IMR-90 (cell line): ENCODE results near the gene HCFC1.

ENCODE experiments used
- BHLHE40 ChIP-seq: fragments of 150-350 bp; IDR thresholded peaks from 2 replicates; pipeline ENCODE4 v1.6.1; 2016; ENCODE audit warnings: mild to moderate bottlenecking, low read depth, low read length
- FOS ChIP-seq: fragments of 150-350 bp; IDR thresholded peaks from 2 replicates; pipeline ENCODE4 v1.6.1; 2016; ENCODE audit warnings: low read depth, low read length
- MXI1 ChIP-seq: IDR thresholded peaks from 2 replicates; pipeline ENCODE4 v1.6.1; 2012; ENCODE audit warnings: low read depth, mild to moderate bottlenecking, low read length, moderate library complexity, borderline replicate concordance
- POLR2A ChIP-seq: IDR thresholded peaks from 2 replicates; pipeline ENCODE4 v1.6.1; 2012; ENCODE audit warnings: mild to moderate bottlenecking, low read depth, low read length
- RAD21 ChIP-seq: IDR thresholded peaks from 2 replicates; pipeline ENCODE4 v1.6.1; 2012; ENCODE audit warnings: low read length, improper control_type of control experiment
- RCOR1 ChIP-seq: IDR thresholded peaks from 2 replicates; pipeline ENCODE4 v1.6.1; 2012; ENCODE audit warnings: mild to moderate bottlenecking, low read length, improper control_type of control experiment; ENCODE audit not compliant: insufficient replicate concordance
- TF ChIP-seq, protein P1 (sequence below): conservative IDR thresholded peaks from 2 replicates; pipeline ENCODE4 v1.5.1; 2012; ENCODE audit warnings: mild to moderate bottlenecking, low read depth, low read length, improper control_type of control experiment

DNA sequence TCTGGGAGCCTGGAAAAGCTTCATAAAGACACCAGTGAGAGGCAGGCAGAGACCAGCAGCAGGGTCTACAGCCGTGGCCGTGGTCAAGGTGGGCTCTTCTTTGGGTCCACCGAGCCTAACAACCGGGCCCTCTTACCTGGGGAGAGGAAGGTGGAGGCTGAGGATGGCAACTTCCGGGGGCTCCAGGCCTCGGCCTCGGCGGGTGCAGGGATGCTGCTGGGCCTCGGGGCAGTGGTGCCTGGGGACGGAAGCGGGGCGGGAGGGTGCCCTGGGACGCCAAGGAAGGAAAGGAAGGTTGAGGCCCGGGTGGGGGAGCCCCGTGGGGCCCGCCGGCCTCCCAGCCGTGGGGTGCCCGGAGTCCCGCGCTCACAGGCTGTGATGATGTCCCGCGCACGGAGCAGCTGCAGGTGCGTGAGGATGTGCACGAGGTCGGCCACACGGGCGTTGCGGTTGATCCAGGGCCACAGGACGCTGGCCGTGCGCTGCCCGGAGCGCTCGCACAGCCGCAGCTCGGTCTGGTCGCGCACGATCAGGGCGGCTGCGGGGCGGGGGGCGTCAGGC lies 47.5 kb upstream of the HCFC1 start:
- TF ChIP-seq, protein P1, sequence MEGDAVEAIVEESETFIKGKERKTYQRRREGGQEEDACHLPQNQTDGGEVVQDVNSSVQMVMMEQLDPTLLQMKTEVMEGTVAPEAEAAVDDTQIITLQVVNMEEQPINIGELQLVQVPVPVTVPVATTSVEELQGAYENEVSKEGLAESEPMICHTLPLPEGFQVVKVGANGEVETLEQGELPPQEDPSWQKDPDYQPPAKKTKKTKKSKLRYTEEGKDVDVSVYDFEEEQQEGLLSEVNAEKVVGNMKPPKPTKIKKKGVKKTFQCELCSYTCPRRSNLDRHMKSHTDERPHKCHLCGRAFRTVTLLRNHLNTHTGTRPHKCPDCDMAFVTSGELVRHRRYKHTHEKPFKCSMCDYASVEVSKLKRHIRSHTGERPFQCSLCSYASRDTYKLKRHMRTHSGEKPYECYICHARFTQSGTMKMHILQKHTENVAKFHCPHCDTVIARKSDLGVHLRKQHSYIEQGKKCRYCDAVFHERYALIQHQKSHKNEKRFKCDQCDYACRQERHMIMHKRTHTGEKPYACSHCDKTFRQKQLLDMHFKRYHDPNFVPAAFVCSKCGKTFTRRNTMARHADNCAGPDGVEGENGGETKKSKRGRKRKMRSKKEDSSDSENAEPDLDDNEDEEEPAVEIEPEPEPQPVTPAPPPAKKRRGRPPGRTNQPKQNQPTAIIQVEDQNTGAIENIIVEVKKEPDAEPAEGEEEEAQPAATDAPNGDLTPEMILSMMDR = no peak
- no peak for TF ChIP-seq BHLHE40
- TF ChIP-seq RAD21 = no peak
- no peak for TF ChIP-seq MXI1
- TF ChIP-seq POLR2A = no peak
- no peak for TF ChIP-seq RCOR1
- TF ChIP-seq FOS = no peak
